ENCODE measurements around the gene ATG3.

DNA sequence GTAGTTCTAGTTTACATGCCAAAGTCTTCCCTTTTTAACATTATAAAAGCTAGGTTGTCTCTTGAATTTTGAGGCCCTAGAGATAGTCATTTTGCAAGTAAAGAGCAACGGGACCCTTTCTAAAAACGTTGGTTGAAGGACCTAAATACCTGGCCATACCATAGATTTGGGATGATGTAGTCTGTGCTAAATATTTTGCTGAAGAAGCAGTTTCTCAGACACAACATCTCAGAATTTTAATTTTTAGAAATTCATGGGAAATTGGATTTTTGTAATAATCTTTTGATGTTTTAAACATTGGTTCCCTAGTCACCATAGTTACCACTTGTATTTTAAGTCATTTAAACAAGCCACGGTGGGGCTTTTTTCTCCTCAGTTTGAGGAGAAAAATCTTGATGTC is 21.3 kb upstream of the ATG3 start:
- TF ChIP-seq, protein P1, sequence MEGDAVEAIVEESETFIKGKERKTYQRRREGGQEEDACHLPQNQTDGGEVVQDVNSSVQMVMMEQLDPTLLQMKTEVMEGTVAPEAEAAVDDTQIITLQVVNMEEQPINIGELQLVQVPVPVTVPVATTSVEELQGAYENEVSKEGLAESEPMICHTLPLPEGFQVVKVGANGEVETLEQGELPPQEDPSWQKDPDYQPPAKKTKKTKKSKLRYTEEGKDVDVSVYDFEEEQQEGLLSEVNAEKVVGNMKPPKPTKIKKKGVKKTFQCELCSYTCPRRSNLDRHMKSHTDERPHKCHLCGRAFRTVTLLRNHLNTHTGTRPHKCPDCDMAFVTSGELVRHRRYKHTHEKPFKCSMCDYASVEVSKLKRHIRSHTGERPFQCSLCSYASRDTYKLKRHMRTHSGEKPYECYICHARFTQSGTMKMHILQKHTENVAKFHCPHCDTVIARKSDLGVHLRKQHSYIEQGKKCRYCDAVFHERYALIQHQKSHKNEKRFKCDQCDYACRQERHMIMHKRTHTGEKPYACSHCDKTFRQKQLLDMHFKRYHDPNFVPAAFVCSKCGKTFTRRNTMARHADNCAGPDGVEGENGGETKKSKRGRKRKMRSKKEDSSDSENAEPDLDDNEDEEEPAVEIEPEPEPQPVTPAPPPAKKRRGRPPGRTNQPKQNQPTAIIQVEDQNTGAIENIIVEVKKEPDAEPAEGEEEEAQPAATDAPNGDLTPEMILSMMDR (IDR thresholded peaks at IDR 0.05), result no peak
- TF ChIP-seq POLR2A (IDR thresholded peaks at IDR 0.05), result no peak

All from testis (tissue), 2 donors.